WERI-Rb-1 (cell line): ENCODE results near the gene HDDC3.
A peak's percentile ranks its signal among the peaks of the same experiment; 100 is the strongest.

Experiments used
- DNase-seq: peaks from one replicate; pipeline ENCODE4 v3.0.0-alpha.2; 2020
- H3K27ac ChIP-seq: fragments of 250-450 bp; sonication (Bioruptor Pico); 2 replicates; pipeline ENCODE4 v1.5.1; 2020; ENCODE audit warnings: mild to moderate bottlenecking, moderate library complexity
- H3K27me3 ChIP-seq: fragments of 250-450 bp; sonication (Bioruptor Pico); 2 replicates; pipeline ENCODE4 v1.5.1; 2021; ENCODE audit warnings: mild to moderate bottlenecking, low read depth, moderate library complexity; ENCODE audit not compliant: insufficient read depth, severe bottlenecking
- H3K36me3 ChIP-seq: fragments of 250-450 bp; sonication (Bioruptor Pico); 2 replicates; pipeline ENCODE4 v1.5.1; 2020; ENCODE audit warnings: mild to moderate bottlenecking, moderate library complexity
- H3K4me3 ChIP-seq: 2 replicates; pipeline ENCODE4 v1.5.1; 2011; ENCODE audit warnings: low read depth, mild to moderate bottlenecking, control low read depth, low read length
- H3K9me3 ChIP-seq: fragments of 250-450 bp; sonication (Bioruptor Pico); 2 replicates; pipeline ENCODE4 v1.5.1; 2021; ENCODE audit warnings: mild to moderate bottlenecking, moderate library complexity; ENCODE audit not compliant: severe bottlenecking
- TF ChIP-seq, protein P1 (sequence below): IDR thresholded peaks from 2 replicates; pipeline ENCODE4 v1.5.1; 2011; ENCODE audit warnings: low read depth, mild to moderate bottlenecking, control low read depth, inconsistent platforms, low read length

Gene HDDC3

GRCh38 chr15:90931828-90932659 lies at the start of gene HDDC3:
Gene HDDC3, minus strand, starts transcription at chr15:90932549. Its CDS starts 9 bp downstream, at chr15:90932540.
- TF ChIP-seq, protein P1, sequence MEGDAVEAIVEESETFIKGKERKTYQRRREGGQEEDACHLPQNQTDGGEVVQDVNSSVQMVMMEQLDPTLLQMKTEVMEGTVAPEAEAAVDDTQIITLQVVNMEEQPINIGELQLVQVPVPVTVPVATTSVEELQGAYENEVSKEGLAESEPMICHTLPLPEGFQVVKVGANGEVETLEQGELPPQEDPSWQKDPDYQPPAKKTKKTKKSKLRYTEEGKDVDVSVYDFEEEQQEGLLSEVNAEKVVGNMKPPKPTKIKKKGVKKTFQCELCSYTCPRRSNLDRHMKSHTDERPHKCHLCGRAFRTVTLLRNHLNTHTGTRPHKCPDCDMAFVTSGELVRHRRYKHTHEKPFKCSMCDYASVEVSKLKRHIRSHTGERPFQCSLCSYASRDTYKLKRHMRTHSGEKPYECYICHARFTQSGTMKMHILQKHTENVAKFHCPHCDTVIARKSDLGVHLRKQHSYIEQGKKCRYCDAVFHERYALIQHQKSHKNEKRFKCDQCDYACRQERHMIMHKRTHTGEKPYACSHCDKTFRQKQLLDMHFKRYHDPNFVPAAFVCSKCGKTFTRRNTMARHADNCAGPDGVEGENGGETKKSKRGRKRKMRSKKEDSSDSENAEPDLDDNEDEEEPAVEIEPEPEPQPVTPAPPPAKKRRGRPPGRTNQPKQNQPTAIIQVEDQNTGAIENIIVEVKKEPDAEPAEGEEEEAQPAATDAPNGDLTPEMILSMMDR: peak; percentile 89
- peak; percentile 91 for DNase-seq
- Histone ChIP-seq H3K27ac (peak within 1 kb of the TSS; percentile 25), H3K27me3 (no peaks in the 10 kb centered on the region), H3K4me3 (peak within 1 kb of the TSS; percentile 74), H3K36me3 (peaks cover 3% of the 10 kb centered on the region; the same call in 1 of the 2 replicates), H3K9me3 (no peaks in the 10 kb centered on the region)

DNA sequence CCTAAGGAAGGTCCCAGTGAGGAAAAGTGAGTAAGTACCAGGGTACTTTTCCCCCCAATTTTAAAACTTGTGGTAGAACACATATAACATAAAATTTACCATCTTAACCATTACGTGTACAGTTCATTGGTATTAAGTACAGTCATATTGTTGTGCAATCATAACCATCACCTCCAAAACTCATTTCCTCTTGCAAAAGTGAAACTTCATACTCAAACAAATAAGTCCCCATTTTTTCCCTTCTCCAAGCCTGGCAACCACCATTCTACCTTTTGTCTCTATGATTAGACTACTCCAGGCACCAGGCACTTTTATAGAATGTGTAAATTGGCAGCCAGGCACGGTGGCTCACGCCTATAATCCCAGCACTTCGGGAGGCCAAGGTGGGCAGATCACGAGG lies 49.8 kb upstream of the HDDC3 start:
- Histone ChIP-seq H3K27me3 (no peaks in the 10 kb centered on the region), H3K27ac (no peak overlapping the region), H3K36me3 (peaks cover 80% of the 10 kb centered on the region), H3K9me3 (no peaks in the 10 kb centered on the region), H3K4me3 (no peak overlapping the region)
- DNase-seq: no peak
- TF ChIP-seq, protein P1: no peak

GRCh38 chr15:90981681-90982080 lies 49.3 kb upstream of the HDDC3 start:
- Histone ChIP-seq H3K9me3 (no peaks in the 10 kb centered on the region), H3K4me3 (no peak overlapping the region), H3K27ac (no peak overlapping the region), H3K36me3 (peaks cover 85% of the 10 kb centered on the region), H3K27me3 (no peaks in the 10 kb centered on the region)
- no peak for DNase-seq
- TF ChIP-seq, protein P1: no peak

GRCh38 chr15:90979582-90979981 lies 47.2 kb upstream of the HDDC3 start:
- H3K27ac ChIP-seq: no peak overlapping the region

DNA sequence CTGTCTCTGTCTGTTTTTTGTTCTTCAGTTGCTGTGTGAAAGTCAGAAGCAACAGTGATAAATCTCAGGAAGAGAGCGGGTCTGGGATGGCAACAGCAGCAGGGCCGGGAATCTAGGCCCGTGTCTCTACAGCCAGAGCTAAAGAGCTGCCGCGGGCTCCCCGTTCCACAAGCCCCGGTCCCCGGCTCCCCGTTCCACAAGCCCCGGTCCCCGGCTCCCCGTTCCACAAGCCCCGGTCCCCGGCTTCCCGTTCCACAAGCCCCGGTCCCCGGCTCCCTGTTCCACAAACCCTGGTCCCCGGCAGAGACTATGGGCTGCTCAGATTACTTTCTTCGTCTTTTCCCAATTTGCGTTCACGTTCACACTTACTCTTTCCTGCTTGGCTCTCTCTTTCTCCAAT lies 41.9 kb upstream of the HDDC3 start:
- no peak overlapping the region for H3K4me3 ChIP-seq
- no peaks in the 10 kb centered on the region for H3K27me3 ChIP-seq
- DNase-seq: no peak
- H3K36me3 ChIP-seq: peaks cover 88% of the 10 kb centered on the region
- no peak overlapping the region for H3K27ac ChIP-seq
- TF ChIP-seq, protein P1: no peak
- no peaks in the 10 kb centered on the region for H3K9me3 ChIP-seq

More at GRCh38 chr15:90979582-90979981, 47.2 kb upstream of the HDDC3 start:
- DNase-seq: no peak
- Histone ChIP-seq H3K27me3 (no peaks in the 10 kb centered on the region), H3K36me3 (peaks cover 95% of the 10 kb centered on the region), H3K4me3 (no peak overlapping the region), H3K9me3 (no peaks in the 10 kb centered on the region)
- TF ChIP-seq, protein P1: no peak
